Dedifferentiated amniotic fluid mesenchymal stem cell (primary cell): ENCODE data around the gene ZNF621.
A peak's percentile ranks its signal among the peaks of the same experiment; 100 is the strongest.

Experiments
- DNase-seq: peaks from one replicate; pipeline ENCODE4 v3.0.0-alpha.2; 2016; ENCODE audit errors: extremely low spot score

Gene ZNF621

GRCh38 chr3:40524568-40525285, at the start of gene ZNF621:
ZNF621 (plus strand) TSS chr3:40524960; CDS start chr3:40525841, 881 bp downstream.
- peak; percentile 52 for DNase-seq

DNA sequence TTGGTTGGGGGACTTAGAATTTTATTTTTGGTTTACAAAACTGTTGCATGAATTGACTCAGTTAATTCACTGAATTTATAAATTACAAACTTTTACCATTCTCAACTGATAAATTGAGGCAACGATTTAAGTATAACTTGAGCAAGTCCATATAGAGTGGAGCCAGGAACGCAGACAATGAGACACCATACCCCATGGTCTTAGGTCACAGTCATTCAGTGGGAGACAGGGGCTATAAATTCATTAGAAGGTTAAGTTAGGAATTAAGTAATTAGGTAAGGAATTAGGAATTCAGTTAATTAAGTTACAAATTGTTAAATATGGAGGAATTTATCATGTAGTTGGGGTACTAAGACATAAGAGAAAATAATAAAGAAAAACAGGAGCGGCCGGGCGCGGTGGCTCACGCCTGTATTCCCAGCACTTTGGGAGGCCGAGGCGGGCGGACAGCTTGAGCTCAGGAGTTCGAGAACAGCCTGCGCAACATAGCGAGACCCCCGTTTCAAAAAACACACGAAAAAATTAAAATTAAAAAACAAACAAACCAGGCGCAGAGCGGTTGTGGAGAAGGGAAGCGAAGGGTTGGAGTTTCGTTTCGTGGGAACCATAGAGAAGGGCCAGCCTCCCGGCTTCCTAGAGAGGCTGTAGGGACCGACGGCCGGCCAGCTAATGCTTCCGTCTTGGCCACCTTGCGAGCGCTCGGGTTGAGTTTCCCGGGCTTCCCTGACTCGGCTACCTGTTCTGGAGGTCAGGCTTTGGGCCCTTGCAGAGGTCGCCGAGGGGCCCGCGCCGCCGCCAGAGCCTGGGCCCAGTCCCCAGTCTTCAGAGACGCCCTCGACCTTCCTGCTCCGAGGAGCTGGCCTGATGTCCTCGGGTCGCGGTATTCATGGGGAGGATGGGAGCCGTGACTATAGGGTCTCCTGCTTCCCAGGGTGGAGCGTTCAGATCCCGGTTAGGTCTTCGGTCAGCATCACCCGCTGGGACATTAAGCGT, 48.0 kb upstream of the ZNF621 start, which contains the start of gene ZNF619:
ZNF619 (plus strand) TSS at position 645 of the 993 bp plus-strand sequence. CDS start 858 bp downstream, outside the sequence.
- peak; percentile 56 for DNase-seq

DNA sequence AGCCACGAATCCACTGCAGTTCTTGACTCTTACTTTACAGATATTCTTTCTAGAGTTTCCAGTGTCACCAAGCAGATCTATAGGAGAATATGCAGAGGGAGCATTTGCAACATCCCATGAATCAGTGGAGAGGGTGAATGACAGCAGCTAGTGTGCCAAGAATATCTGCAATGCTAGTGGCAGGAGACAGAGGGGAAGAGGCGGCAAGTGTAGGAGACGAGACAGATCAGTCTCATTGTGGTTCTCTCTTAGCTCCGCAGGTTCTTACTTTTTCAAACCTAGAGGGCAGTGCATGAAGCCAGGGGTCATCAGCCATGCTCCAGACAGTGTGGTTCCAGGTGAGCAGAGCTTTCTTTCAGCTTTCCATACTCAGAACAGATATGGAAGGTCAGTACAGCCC, 47.1 kb upstream of the ZNF621 start:
- no peak for DNase-seq

GRCh38 chr3:40487172-40487571, 37.6 kb upstream of the ZNF621 start:
- DNase-seq, result peak; percentile 14

- DNase-seq, result peak; percentile 14
Measured at GRCh38 chr3:40490916-40491315, 33.8 kb upstream of the ZNF621 start.

DNA sequence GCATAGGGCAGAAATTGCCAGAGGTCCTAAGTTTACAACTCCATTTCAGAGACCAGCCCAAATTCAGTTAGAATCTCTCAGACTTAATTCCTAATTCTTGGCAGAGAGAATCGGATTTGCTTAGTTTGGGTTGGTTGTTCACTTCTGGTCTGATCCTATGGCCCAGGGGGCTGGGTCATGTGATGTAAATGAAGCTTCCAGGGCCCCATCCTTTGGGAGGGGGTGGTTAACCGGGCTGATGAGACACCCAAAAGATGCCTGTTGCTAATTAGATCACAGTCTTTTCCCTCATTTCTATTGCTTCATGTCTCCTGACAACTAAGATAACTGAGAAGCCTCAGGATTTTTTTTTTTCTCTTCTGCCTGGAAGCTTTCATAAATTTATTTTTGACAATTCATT, 30.1 kb upstream of the ZNF621 start:
- DNase-seq, result peak; percentile 7

DNA sequence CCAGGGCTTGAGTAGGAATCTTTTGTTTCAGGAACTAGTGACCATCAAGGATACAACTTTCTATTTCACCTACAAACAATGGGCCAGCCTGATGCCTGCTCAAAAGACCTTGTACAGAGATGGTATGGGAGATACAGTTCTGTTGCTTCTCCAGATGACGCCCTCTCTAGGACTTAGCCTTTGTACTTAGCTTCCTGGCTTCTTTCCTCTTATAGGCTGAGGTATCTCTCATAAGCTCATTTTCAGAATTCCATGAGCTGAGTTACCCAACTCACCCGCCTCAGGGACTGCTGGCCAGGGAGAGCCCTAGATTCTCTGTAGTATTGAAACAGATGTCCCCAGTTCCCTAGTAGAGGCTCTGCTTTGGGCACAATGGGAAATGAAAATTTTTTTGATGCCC, 27.5 kb upstream of the ZNF621 start:
- DNase-seq, result peak; percentile 10

DNA sequence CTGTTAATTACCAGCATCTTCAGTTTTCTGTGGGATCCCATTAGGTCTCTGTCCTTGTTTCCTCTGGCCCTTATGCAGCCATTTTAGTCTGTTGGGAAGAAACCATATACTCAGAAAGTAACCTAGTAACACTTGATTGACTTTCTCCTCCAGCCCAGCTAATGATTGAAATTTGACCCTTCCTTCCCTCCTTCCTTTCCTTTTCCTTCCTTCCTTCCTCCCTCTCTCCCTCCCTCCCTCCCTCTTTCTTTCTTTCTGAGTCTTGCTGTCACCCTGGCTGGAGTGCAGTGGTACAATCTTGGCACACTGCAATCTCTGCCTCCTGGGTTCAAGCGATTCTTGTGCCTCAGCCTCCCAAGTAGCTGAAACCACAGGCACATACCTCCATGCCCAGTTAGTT, 24.8 kb upstream of the ZNF621 start:
- no peak for DNase-seq

DNA sequence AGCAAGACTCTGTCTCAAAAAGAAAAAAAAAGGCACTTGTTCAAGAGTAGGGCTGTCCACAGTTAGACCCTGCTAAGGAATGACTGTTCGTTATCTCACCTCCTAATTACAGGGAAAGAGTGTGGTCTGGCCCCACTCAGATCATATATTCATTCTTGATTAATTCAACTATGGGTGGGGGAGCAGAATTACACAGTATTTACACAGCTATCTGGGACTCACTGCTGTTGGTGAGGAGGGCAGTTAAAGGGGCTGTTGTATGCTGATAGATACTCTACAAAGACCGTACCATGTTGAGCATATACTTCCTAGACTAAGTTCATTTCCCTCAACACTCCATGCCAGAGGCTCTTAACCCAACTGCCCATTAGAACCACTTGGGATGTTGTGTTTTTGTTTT, 22.7 kb upstream of the ZNF621 start:
- no peak for DNase-seq

DNA sequence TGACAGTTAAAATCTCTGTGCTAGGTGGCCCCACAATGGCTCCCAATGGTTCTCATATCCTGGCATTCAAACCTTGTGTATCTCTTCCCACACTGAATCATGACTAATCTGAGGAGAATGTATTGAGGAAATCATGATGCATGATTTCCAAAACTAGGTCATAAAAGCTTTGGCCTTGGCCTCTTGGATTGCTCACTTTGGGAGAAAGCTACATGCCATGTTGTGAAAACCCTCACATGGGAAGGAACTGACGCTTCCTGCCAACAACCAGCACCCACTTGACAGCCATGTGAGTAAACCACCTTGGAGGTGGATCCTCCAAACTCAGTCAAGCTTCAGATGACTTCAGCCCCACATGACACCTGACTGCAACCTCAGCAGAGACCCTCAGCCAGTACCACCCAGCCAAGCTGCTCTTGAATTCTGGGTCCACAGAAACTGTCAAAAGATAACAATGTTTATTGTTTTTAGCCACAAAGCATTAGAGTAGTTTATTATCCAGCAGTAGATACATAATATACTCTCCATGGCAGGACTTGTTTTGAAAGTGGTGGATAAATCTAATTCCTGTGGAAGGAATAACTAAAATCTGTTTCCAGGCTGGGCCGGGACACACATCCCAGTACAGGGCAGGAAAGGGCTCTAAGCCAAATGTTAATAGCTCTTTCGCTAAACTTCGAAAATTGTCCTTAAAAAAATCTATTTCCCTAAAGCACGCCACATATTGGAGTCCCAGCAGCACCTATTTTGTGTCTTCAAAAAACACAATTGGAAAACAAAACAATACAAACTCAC, 19.9 kb upstream of the ZNF621 start:
- peak; percentile 66 for DNase-seq

GRCh38 chr3:40505599-40506462, 18.9 kb upstream of the ZNF621 start, which contains the start of gene ZNF620:
ZNF620 (plus strand) TSS chr3:40506039; CDS start chr3:40506353, 314 bp downstream.
- DNase-seq, result no peak

- DNase-seq, result no peak
Measured at GRCh38 chr3:40511031-40511718, 13.6 kb upstream of the ZNF621 start.

DNA sequence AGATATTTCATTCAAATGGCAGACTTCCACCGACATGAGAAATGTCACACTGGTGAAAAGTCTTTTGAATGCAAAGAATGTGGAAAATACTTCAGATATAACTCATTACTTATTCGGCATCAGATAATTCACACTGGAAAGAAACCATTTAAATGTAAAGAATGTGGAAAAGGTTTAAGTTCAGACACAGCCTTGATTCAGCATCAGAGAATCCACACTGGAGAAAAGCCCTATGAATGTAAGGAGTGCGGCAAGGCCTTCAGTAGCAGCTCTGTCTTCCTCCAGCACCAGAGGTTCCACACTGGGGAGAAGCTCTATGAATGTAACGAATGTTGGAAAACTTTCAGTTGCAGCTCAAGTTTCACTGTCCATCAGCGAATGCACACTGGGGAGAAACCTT, 8.6 kb upstream of the ZNF621 start:
- peak; percentile 30 for DNase-seq

- DNase-seq, result no peak
Measured at GRCh38 chr3:40518067-40518466, 6.7 kb upstream of the ZNF621 start.

GRCh38 chr3:40518848-40519247, 5.9 kb upstream of the ZNF621 start:
- DNase-seq, result no peak

GRCh38 chr3:40521254-40521653, 3.5 kb upstream of the ZNF621 start:
- no peak for DNase-seq

- DNase-seq, result no peak
Measured at GRCh38 chr3:40523781-40524180, 979 bp upstream of the ZNF621 start.

DNA sequence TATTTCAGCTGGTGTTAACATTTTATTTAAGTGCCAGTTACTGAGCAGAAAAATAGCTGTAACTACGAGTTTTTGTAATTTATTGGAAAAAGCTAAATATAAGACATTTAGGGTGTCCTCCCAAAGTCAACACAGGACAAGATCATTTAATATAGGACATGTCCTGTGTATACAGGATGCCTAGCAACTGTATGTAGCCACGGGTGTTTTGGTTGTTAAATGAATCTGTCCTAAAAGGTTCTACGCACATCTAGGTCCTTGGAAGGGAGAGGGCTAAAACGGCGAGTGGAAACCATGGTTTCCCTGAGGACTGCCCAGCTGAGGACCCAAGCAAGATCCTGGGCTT, 565 bp upstream of the ZNF621 start:
- no peak for DNase-seq

DNA sequence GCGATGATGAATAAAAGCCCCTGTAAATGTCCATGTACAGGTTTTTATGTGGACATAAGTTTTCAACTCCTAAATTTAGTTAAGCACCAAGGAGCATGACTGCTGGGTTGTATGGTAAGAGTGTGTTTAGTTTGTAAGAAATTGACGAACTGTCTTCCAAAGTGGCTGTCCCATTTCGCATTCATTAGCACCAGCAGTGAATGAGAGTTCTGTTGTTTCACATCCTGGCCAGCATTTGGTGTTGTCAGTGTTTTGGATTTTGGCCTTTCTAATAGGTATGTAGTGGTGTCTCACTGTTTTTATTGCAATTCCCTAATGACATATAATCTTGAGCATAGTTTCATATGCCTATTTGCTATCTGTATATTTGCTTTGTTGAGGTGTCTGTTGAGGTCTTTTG, 3.7 kb downstream of the ZNF621 start:
- no peak for DNase-seq

DNA sequence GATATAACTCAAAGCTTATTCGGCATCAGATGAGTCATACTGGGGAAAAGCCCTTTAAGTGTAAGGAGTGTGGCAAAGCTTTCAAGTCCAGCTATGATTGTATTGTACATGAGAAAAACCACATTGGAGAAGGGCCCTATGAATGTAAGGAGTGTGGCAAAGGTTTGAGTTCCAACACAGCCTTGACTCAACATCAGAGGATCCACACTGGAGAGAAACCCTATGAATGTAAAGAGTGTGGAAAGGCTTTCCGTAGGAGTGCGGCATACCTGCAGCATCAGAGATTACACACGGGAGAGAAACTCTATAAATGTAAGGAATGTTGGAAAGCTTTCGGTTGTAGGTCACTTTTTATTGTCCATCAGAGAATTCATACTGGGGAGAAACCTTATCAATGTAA, 7.5 kb downstream of the ZNF621 start:
- no peak for DNase-seq
